GM12878 (cell line): ENCODE data around the gene SLC37A1. TPM values are rescaled to one million over a fixed set of nuclear protein-coding genes. Genes with fewer than 3 reads are reported as not detected.

Experiments
- ATAC-seq: fragments of 200-7000 bp; cut with Tn5 transposase; 3 replicates; pipeline ENCODE4 v1.9.1; 2020; ENCODE audit warnings: mild to moderate bottlenecking, moderate library complexity
- BruUV-seq: library from RNA; stranded (reverse); fragments of 400-500 nt; replicated peaks from 2 replicates; lab custom pipeline; 2021; lab: Mats Ljungman, UMichigan
- CTCF ChIA-PET: fragments of 300-600 bp; sonication (Branson Sonifier 250); formaldehyde crosslinking; extraction: SDS; loops from one replicate; lab custom pipeline; 2021; ENCODE audit warnings: inconsistent platforms; lab: Yijun Ruan, JAX
- POLR2A ChIA-PET: fragments of 350-600 bp; formaldehyde crosslinking; extraction: SDS; loops from one replicate; lab custom pipeline; 2021; ENCODE audit warnings: inconsistent platforms; lab: Charles Lee
- RAD21 ChIA-PET: fragments of 300-600 bp; sonication (Branson Sonifier 250); formaldehyde crosslinking; loops from one replicate; lab custom pipeline; 2023; ENCODE audit warnings: antibody characterized with exemption; ENCODE audit not compliant: unreplicated experiment; lab: Charles Lee
- SMC1A ChIA-PET: fragments of 300-600 bp; sonication (Branson Sonifier 250); formaldehyde crosslinking; loops from one replicate; lab custom pipeline; 2023; ENCODE audit not compliant: unreplicated experiment, uncharacterized antibody; lab: Charles Lee
- DNase-seq: peaks from one replicate; pipeline ENCODE4 v3.0.0-alpha.2; 2011; ENCODE audit warnings: low read depth, low spot score
- FAIRE-seq: peaks from 3 replicates; lab custom pipeline; 2011; peaks lifted over from hg19 to GRCh38; lab: Jason Lieb, UNC
- H2AFZ ChIP-seq: 2 replicates; pipeline ENCODE4 v1.6.0; 2011; ENCODE audit warnings: low read depth, low read length, control low read depth; ENCODE audit not compliant: control insufficient read depth
- H3K27ac ChIP-seq: 2 replicates; pipeline ENCODE4 v1.5.1; 2011; ENCODE audit warnings: control low read depth; ENCODE audit not compliant: control insufficient read depth, insufficient read depth
- H3K27me3 ChIP-seq, 2 experiments: replicated peaks in 1 of 2; 2 replicates each; pipeline versions ENCODE4 v1.6.0 to v1.6.1; 2011; ENCODE audit warnings: low read length in 1 of 2; ENCODE audit not compliant: control insufficient read depth in 2 of 2, insufficient read depth in 2 of 2
- H3K36me3 ChIP-seq, 2 experiments: 2 replicates each; pipeline ENCODE4 v1.5.1; 2011; ENCODE audit warnings: low read length in 1 of 2; ENCODE audit not compliant: control insufficient read depth in 2 of 2, insufficient read depth in 2 of 2
- H3K4me1 ChIP-seq: 2 replicates; pipeline ENCODE4 v1.6.1; 2011; ENCODE audit warnings: mild to moderate bottlenecking, low read length, moderate library complexity, mixed read lengths; ENCODE audit not compliant: control insufficient read depth, insufficient read depth
- H3K4me2 ChIP-seq: 2 replicates; pipeline ENCODE4 v1.6.0; 2011; ENCODE audit warnings: control low read depth; ENCODE audit not compliant: control insufficient read depth, insufficient read depth
- H3K4me3 ChIP-seq: fragments of 200-600 bp; sonication (generic); 2 replicates; pipeline ENCODE4 v1.5.1; 2016
- H3K79me2 ChIP-seq: 2 replicates; pipeline ENCODE4 v1.6.0; 2011; ENCODE audit warnings: low read length; ENCODE audit not compliant: control insufficient read depth, insufficient read depth
- H3K9ac ChIP-seq: 2 replicates; pipeline ENCODE4 v1.8.0; 2011; ENCODE audit warnings: low read length, control low read depth, mixed read lengths; ENCODE audit not compliant: control insufficient read depth, insufficient read depth
- H3K9me3 ChIP-seq: replicated peaks from 3 replicates; pipeline ENCODE4 v1.5.1; 2011; ENCODE audit warnings: mild to moderate bottlenecking, low read length; ENCODE audit not compliant: control insufficient read depth, insufficient read depth
- H4K20me1 ChIP-seq: 2 replicates; pipeline ENCODE4 v1.6.0; 2011; ENCODE audit not compliant: control insufficient read depth, insufficient read depth
- ESRRA ChIP-seq: IDR thresholded peaks from 2 replicates; pipeline ENCODE4 v1.6.1; 2012; ENCODE audit warnings: mild to moderate bottlenecking, low read length, improper control_type of control experiment
- GABPA ChIP-seq: IDR thresholded peaks from 2 replicates; pipeline ENCODE4 v1.6.1; 2014; ENCODE audit warnings: antibody characterized with exemption, low read depth, mild to moderate bottlenecking, inconsistent platforms
- MYB ChIP-seq: fragments of 150-350 bp; IDR thresholded peaks from 2 replicates; pipeline ENCODE4 v1.6.1; 2014; ENCODE audit warnings: mild to moderate bottlenecking, low read depth, low read length, borderline replicate concordance
- RAD51 ChIP-seq: fragments of 450-650 bp; IDR thresholded peaks from 2 replicates; pipeline ENCODE4 v1.6.1; 2016; ENCODE audit warnings: moderate library complexity, mild to moderate bottlenecking, inconsistent platforms
- TBL1XR1 ChIP-seq: IDR thresholded peaks from 2 replicates; pipeline ENCODE4 v1.6.1; 2012; ENCODE audit warnings: low read depth, low read length, improper control_type of control experiment
- ZBTB11 ChIP-seq: fragments of 450-650 bp; formaldehyde crosslinking; IDR thresholded peaks from 2 replicates; pipeline ENCODE4 v1.5.0; 2022; ENCODE audit warnings: mild to moderate bottlenecking, missing genetic modification characterization
- ZNF24 ChIP-seq: fragments of 450-650 bp; IDR thresholded peaks from 2 replicates; pipeline ENCODE4 v1.6.1; 2017; ENCODE audit warnings: antibody characterized with exemption, mild to moderate bottlenecking
- WGBS: methylation state at CpG from one replicate; pipeline ENCODE4 v1.1.6; 2016; ENCODE audit warnings: low lambda C conversion rate; ENCODE audit not compliant: insufficient replicate concordance, insufficient coverage; ENCODE audit errors: missing lambda C conversion rate; 5-methylcytosine and 5-hydroxymethylcytosine counted together
- in situ Hi-C: fragments of 300-500 bp; cut with MboI; formaldehyde crosslinking; loops from 9 replicates; pipeline ENCODE4 v1.14.3; 2018; ENCODE audit warnings: mixed read lengths
- intact Hi-C: fragments of 100-400 bp; cut with micrococcal nuclease; formaldehyde crosslinking; loops from one replicate; pipeline ENCODE4 v1.14.2; 2022; ENCODE audit not compliant: unreplicated experiment
- polyA plus RNA-seq, 11 experiments: library from polyadenylated mRNA; depleted of rRNA in 4 of 11; unstranded in 6 of 11; stranded (reverse) in 5 of 11; fragments of >200 nt; fragmentation: Nextera tagmentation in 4 of 11; fragmentation: Illumina TruSeq in 1 of 11; extraction: Ambion mirVana in 4 of 11; extraction: Trizol in 1 of 11; gene quantifications; 1 replicate in 1 of 11; 2 replicates in 10 of 11; pipeline versions ENCODE4 v1.2.1 to v1.2.3, GENCODE V29; 2011 to 2016; ENCODE audit warnings: inconsistent platforms in 2 of 11, missing spikeins in 2 of 11, low read depth in 1 of 11
- total RNA-seq, 4 experiments: library from RNA; depleted of rRNA in 3 of 4; stranded (reverse); fragments of >200 nt in 3 of 4; fragmentation: Illumina TruSeq in 1 of 4; extraction: Trizol in 1 of 4; gene quantifications; 2 replicates each; pipeline versions ENCODE4 v1.2.1 to v1.2.3, GENCODE V29; 2013 to 2021
- TF ChIP-seq, protein P1 (sequence below): fragments of 450-650 bp; IDR thresholded peaks from 2 replicates; pipeline ENCODE4 v1.6.1; 2016; ENCODE audit warnings: mild to moderate bottlenecking
- TF ChIP-seq, protein P2 (sequence below): IDR thresholded peaks from 2 replicates; pipeline ENCODE4 v1.6.1; 2011; ENCODE audit warnings: mild to moderate bottlenecking, low read depth, low read length, moderate library complexity; ENCODE audit not compliant: insufficient replicate concordance

Gene SLC37A1
- total and polyA plus RNA-seq, 10 of the 15 experiments (the other 5 are each of a cell fraction or from before 2014, with no cell fraction given) = 1.1 to 35.5 (median 24.4) TPM

- no peaks in the 10 kb centered on the region for H3K4me1 ChIP-seq
- WGBS = 43% methylated on average over 6 of the region's 6 CpGs
- FAIRE-seq (no peak), ATAC-seq (no peak), DNase-seq (no peak)
- no peaks in the 10 kb centered on the region; a peak in 2 of 4 replicates for H3K27me3 ChIP-seq
- H3K9me3 ChIP-seq = no peaks in the 10 kb centered on the region
- no peaks in the 10 kb centered on the region for H4K20me1 ChIP-seq
- no peak overlapping the region for H3K4me3 ChIP-seq
- H3K4me2 ChIP-seq = no peak overlapping the region
- TF ChIP-seq ZNF24 = no peak
- TF ChIP-seq, protein P1, sequence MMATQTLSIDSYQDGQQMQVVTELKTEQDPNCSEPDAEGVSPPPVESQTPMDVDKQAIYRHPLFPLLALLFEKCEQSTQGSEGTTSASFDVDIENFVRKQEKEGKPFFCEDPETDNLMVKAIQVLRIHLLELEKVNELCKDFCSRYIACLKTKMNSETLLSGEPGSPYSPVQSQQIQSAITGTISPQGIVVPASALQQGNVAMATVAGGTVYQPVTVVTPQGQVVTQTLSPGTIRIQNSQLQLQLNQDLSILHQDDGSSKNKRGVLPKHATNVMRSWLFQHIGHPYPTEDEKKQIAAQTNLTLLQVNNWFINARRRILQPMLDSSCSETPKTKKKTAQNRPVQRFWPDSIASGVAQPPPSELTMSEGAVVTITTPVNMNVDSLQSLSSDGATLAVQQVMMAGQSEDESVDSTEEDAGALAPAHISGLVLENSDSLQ = no peak
- ChIA-PET RAD21 (no interaction called here), CTCF (no interaction called here), SMC1A (no interaction called here), POLR2A (no interaction called here)
- in situ Hi-C loops (no loop called here), intact Hi-C loops (no loop called here)
- no peak overlapping the region for H3K9ac ChIP-seq
- H2AFZ ChIP-seq = no peak overlapping the region
- no peaks in the 10 kb centered on the region for H3K36me3 ChIP-seq
- H3K79me2 ChIP-seq = no peaks in the 10 kb centered on the region
- no peak overlapping the region for H3K27ac ChIP-seq
- no TSS peak for BruUV-seq
These were observed 106.2 kb downstream of the SLC37A1 start for GRCh38 chr21:42619841-42620240.

DNA sequence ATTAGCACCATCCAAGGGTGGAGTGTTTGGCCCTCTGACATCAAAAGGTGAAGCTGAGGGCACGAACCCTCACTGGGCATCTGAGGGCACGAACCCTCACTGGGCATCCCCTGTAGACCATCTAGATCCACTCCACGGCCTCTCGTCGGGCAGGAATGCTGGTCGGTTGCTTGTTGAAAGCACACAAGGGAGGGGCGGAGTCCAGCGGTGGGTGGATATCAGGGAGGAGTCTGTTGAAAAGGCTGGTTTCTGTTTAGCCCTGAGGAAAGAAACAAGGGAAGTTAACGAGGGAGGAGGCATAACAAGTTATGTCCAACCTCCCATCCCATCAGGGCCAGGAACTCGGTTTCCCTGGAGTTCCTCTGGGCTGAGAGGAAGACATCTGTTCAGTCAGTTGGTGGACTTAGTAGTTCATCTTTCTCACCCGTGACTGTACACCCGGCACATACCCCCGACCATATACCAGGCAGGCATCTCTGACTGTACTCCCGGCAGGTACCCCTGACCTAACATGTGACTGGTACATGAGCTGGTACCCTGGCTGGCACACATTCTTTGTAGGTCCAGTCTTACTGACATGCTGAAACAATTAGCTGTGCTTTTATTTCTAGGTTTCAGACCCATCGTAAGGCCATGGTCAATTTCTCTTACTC lies 107.6 kb downstream of the SLC37A1 start:
- Histone ChIP-seq H3K4me3 (no peak overlapping the region), H3K36me3 (no peaks in the 10 kb centered on the region), H3K9me3 (no peaks in the 10 kb centered on the region), H3K27me3 (peaks cover 0 to 3% of the 10 kb centered on the region in 2 experiments; a peak in 3 of 4 replicates), H3K27ac (no peak overlapping the region), H3K4me1 (no peaks in the 10 kb centered on the region), H2AFZ (no peak overlapping the region), H3K79me2 (no peaks in the 10 kb centered on the region), H3K4me2 (no peak overlapping the region), H4K20me1 (no peaks in the 10 kb centered on the region), H3K9ac (no peak overlapping the region)
- ChIA-PET CTCF (interaction anchor here (0.7 kb wide), 1 partner anchor 408 kb away, joined by 3 read pairs; no protein-coding TSS in a partner anchor), POLR2A (no interaction called here), SMC1A (no interaction called here), RAD21 (interaction anchor here (1.2 kb wide), 1 partner anchor 28 kb away, joined by 4 read pairs; no protein-coding TSS in a partner anchor)
- FAIRE-seq (no peak), ATAC-seq (no peak), DNase-seq (no peak)
- in situ Hi-C loops = no loop called here
- BruUV-seq = no TSS peak
- TF ChIP-seq ESRRA = no peak
- no peak for TF ChIP-seq RAD51
- no peak for TF ChIP-seq MYB
- TF ChIP-seq TBL1XR1 = no peak
- no peak for TF ChIP-seq GABPA
- TF ChIP-seq ZBTB11 (CRISPR knock-in tag) = no peak
- TF ChIP-seq, protein P2, sequence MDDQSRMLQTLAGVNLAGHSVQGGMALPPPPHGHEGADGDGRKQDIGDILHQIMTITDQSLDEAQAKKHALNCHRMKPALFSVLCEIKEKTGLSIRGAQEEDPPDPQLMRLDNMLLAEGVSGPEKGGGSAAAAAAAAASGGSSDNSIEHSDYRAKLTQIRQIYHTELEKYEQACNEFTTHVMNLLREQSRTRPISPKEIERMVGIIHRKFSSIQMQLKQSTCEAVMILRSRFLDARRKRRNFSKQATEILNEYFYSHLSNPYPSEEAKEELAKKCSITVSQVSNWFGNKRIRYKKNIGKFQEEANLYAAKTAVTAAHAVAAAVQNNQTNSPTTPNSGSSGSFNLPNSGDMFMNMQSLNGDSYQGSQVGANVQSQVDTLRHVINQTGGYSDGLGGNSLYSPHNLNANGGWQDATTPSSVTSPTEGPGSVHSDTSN = no peak
- 49% methylated on average over 15 of the region's 15 CpGs for WGBS
- intact Hi-C loops = no loop called here
